HepG2 (cell line): Measurements from ENCODE around the gene LINGO1. TPM values are rescaled to one million over a fixed set of nuclear protein-coding genes. Genes with fewer than 3 reads are reported as not detected.

ENCODE experiments used
- ARHGAP35 ChIP-seq: sonication (generic); formaldehyde crosslinking; IDR thresholded peaks from 2 replicates; pipeline ENCODE4 v1.9.0; 2022; ENCODE audit warnings: mild to moderate bottlenecking, inconsistent platforms, moderate library complexity, missing genetic modification reagents, borderline replicate concordance
- CBX2 ChIP-seq, 2 experiments: fragments of 200-600 bp in 1 of 2; sonication (generic); formaldehyde crosslinking in 1 of 2; IDR thresholded peaks; 2 replicates each; pipeline versions ENCODE4 v1.7.0 to v1.8.1; 2018 to 2022; ENCODE audit warnings: low read depth in 2 of 2, low read length in 1 of 2, mild to moderate bottlenecking in 1 of 2, missing genetic modification reagents in 1 of 2
- DMTF1 ChIP-seq: sonication (generic); formaldehyde crosslinking; IDR thresholded peaks from 2 replicates; pipeline ENCODE4 v1.4.0; 2020; ENCODE audit warnings: mild to moderate bottlenecking, missing genetic modification reagents
- MIXL1 ChIP-seq: IDR thresholded peaks from 2 replicates; pipeline ENCODE4 v1.6.1; 2016
- NFYB ChIP-seq: sonication (generic); formaldehyde crosslinking; IDR thresholded peaks from 2 replicates; pipeline ENCODE4 v1.4.0; 2020; ENCODE audit warnings: missing genetic modification reagents
- RCOR2 ChIP-seq: IDR thresholded peaks from 2 replicates; pipeline ENCODE4 v1.6.1; 2016; ENCODE audit warnings: missing biosample characterization, missing genetic modification reagents
- RERE ChIP-seq: IDR thresholded peaks from 2 replicates; pipeline ENCODE4 v1.6.1; 2016; ENCODE audit warnings: low read depth, missing genetic modification reagents, missing compliant biosample characterization
- ZHX2 ChIP-seq, 2 experiments: sonication (generic) in 1 of 2; formaldehyde crosslinking in 1 of 2; IDR thresholded peaks; 2 replicates each; pipeline versions ENCODE4 v1.6.1 to v1.9.0; 2014 to 2022; ENCODE audit warnings: antibody characterized with exemption in 1 of 2, borderline replicate concordance in 1 of 2, inconsistent platforms in 1 of 2, low read depth in 1 of 2, missing genetic modification reagents in 1 of 2
- ZNF225 ChIP-seq: sonication (generic); formaldehyde crosslinking; IDR thresholded peaks from 2 replicates; pipeline ENCODE4 v1.4.0; 2020; ENCODE audit warnings: mild to moderate bottlenecking, missing genetic modification reagents
- ZNF414 ChIP-seq: sonication (generic); formaldehyde crosslinking; IDR thresholded peaks from 2 replicates; pipeline ENCODE4 v1.5.0; 2020; ENCODE audit warnings: missing genetic modification reagents
- ZNF672 ChIP-seq: sonication (generic); formaldehyde crosslinking; IDR thresholded peaks from 2 replicates; pipeline ENCODE4 v1.8.1; 2022; ENCODE audit warnings: missing genetic modification reagents
- polyA plus RNA-seq, 8 experiments: library from polyadenylated mRNA; depleted of rRNA in 3 of 8; stranded (reverse) in 7 of 8; unstranded in 1 of 8; fragments of >200 nt; fragmentation: Illumina TruSeq in 4 of 8; extraction: Trizol in 4 of 8; gene quantifications; 2 replicates each; pipeline versions ENCODE4 v1.2.1 to v1.2.3, GENCODE V29; 2011 to 2016; ENCODE audit warnings: low read depth in 4 of 8, missing spikeins in 1 of 8, mixed read lengths in 1 of 8; ENCODE audit not compliant: insufficient read depth in 1 of 8
- total RNA-seq, 5 experiments: library from RNA; depleted of rRNA; stranded (reverse); fragments of >200 nt; fragmentation: Illumina TruSeq; extraction: Trizol; gene quantifications; 2 replicates each; pipeline ENCODE4 v1.2.3, GENCODE V29; 2016; ENCODE audit warnings: low read depth in 1 of 5

The LINGO1 gene
- total and polyA plus RNA-seq, 2 of the 13 experiments (the other 11 are each of a cell fraction or from before 2014, with no cell fraction given): 0.07 TPM; not detected in 1

GRCh38 chr15:77568973-77569728 is 63.6 kb downstream of the LINGO1 start (continued):
- no peak for TF ChIP-seq CBX2 (IDR thresholded peaks at IDR 0.05; ENCODE audit: low read depth, low read length)
- TF ChIP-seq CBX2 (CRISPR knock-in tag; IDR thresholded peaks at IDR 0.05; ENCODE audit: low read depth): no peak
- TF ChIP-seq RERE (CRISPR knock-in tag): no peak
- no peak for TF ChIP-seq DMTF1 (CRISPR knock-in tag)
- TF ChIP-seq ZNF672 (CRISPR knock-in tag): no peak
- TF ChIP-seq ZHX2 (IDR thresholded peaks at IDR 0.05; ENCODE audit: low read depth): no peak
- no peak for TF ChIP-seq ZHX2 (CRISPR knock-in tag; IDR thresholded peaks at IDR 0.05; ENCODE audit: borderline replicate concordance)
- no peak for TF ChIP-seq NFYB (CRISPR knock-in tag)
- no peak for TF ChIP-seq ZNF414 (CRISPR knock-in tag)
- TF ChIP-seq MIXL1 (CRISPR knock-in tag): no peak
- no peak for TF ChIP-seq ZNF225 (CRISPR knock-in tag)
- TF ChIP-seq RCOR2 (CRISPR knock-in tag): no peak
- no peak for TF ChIP-seq ARHGAP35 (CRISPR knock-in tag)
